DMS153 treated with DMSO at 0.1 percent for 48 hours (cell line): Measurements from ENCODE around the gene DBH.

Experiments
- DNase-seq: peaks from one replicate; lab custom pipeline; 2025; ENCODE audit not compliant: unreplicated experiment; lab: John Stamatoyannopoulos, UW

The DBH gene

GRCh38 chr9:133642708-133643361 lies 6.7 kb downstream of the DBH start:
- DNase-seq, result no peak

- no peak for DNase-seq
Observed at GRCh38 chr9:133643362-133643755, 7.2 kb downstream of the DBH start.

- DNase-seq, result no peak
Observed at GRCh38 chr9:133643978-133644760, 8.0 kb downstream of the DBH start.

GRCh38 chr9:133645021-133645765 lies 9.0 kb downstream of the DBH start:
- no peak for DNase-seq

- no peak for DNase-seq
Observed at GRCh38 chr9:133647148-133647547, 11.0 kb downstream of the DBH start.

- no peak for DNase-seq
Observed at GRCh38 chr9:133647765-133648469, 11.8 kb downstream of the DBH start.

- DNase-seq, result no peak
Observed at GRCh38 chr9:133649194-133649593, 13.0 kb downstream of the DBH start.

GRCh38 chr9:133650026-133650425 lies 13.9 kb downstream of the DBH start:
- DNase-seq, result no peak

- DNase-seq, result no peak
Observed at GRCh38 chr9:133653638-133654037, 17.5 kb downstream of the DBH start.

GRCh38 chr9:133654736-133655657 lies 18.8 kb downstream of the DBH start:
- no peak for DNase-seq

GRCh38 chr9:133655701-133656100 lies 19.5 kb downstream of the DBH start:
- no peak for DNase-seq

GRCh38 chr9:133656211-133657119 lies 20.3 kb downstream of the DBH start:
- no peak for DNase-seq

- DNase-seq, result peak; percentile 17
Observed at GRCh38 chr9:133657120-133657661, 21.0 kb downstream of the DBH start.

GRCh38 chr9:133658442-133659431 lies 22.6 kb downstream of the DBH start:
- peak; percentile 48 for DNase-seq

- DNase-seq, result no peak
Observed at GRCh38 chr9:133659516-133659915, 23.4 kb downstream of the DBH start.

GRCh38 chr9:133661846-133662540 lies 25.8 kb downstream of the DBH start:
- DNase-seq, result no peak
